ENCODE results near the gene C12orf57. TPM values are rescaled to one million over a fixed set of nuclear protein-coding genes. Genes with fewer than 3 reads are reported as not detected.

C12orf57 gene
- total and polyA plus RNA-seq, 2 of the 13 experiments (the other 11 are each of a cell fraction or from before 2014, with no cell fraction given): 84.0 to 287 TPM

DNA sequence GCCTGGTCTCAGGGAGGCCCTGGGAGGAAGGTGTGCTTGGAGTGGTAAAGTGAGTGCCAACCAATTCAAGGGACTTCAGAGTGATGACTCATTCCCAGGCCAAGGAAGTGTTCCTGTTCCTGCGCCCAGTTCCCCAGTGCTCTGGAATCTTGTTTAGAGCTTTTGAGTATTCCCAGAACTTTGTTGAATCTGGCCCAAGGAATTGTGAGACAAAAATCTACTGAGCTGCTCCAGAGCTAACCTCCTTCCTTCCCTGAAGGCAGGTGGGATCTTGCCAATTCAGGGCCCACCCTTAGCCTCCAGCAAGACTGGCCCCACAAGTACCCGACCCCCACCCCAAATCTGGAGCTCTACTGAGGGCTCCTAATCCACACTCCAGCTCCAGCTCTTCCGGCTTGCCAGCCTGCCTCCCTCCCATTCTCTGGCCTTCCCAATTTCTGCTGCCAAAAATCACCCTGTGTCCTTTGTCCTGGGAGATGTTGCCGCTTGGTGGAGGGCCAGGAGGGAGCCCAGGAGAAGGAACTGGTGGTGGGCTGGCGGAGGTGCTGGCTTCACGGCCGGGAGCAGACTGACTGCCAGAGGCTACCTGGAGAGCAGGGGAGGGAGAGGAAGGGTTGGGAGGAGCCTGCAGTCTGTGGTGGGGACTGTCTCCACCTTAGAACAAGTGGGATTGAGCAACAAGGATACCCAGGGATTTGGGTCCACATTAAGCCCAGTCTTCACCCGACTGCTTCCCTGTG lies 18.1 kb upstream of the C12orf57 start (continued):
- TF ChIP-seq, protein P1, sequence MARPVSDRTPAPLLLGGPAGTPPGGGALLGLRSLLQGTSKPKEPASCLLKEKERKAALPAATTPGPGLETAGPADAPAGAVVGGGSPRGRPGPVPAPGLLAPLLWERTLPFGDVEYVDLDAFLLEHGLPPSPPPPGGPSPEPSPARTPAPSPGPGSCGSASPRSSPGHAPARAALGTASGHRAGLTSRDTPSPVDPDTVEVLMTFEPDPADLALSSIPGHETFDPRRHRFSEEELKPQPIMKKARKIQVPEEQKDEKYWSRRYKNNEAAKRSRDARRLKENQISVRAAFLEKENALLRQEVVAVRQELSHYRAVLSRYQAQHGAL (CRISPR knock-in tag; IDR thresholded peaks at IDR 0.05; ENCODE audit: not compliant biosample characterization): no peak
- TF ChIP-seq, protein P2, sequence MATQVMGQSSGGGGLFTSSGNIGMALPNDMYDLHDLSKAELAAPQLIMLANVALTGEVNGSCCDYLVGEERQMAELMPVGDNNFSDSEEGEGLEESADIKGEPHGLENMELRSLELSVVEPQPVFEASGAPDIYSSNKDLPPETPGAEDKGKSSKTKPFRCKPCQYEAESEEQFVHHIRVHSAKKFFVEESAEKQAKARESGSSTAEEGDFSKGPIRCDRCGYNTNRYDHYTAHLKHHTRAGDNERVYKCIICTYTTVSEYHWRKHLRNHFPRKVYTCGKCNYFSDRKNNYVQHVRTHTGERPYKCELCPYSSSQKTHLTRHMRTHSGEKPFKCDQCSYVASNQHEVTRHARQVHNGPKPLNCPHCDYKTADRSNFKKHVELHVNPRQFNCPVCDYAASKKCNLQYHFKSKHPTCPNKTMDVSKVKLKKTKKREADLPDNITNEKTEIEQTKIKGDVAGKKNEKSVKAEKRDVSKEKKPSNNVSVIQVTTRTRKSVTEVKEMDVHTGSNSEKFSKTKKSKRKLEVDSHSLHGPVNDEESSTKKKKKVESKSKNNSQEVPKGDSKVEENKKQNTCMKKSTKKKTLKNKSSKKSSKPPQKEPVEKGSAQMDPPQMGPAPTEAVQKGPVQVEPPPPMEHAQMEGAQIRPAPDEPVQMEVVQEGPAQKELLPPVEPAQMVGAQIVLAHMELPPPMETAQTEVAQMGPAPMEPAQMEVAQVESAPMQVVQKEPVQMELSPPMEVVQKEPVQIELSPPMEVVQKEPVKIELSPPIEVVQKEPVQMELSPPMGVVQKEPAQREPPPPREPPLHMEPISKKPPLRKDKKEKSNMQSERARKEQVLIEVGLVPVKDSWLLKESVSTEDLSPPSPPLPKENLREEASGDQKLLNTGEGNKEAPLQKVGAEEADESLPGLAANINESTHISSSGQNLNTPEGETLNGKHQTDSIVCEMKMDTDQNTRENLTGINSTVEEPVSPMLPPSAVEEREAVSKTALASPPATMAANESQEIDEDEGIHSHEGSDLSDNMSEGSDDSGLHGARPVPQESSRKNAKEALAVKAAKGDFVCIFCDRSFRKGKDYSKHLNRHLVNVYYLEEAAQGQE (IDR thresholded peaks at IDR 0.05; ENCODE audit: borderline replicate concordance in 1 of 2, low read depth in 1 of 2, low read length in 2 of 2): no peak
- TF ChIP-seq STAG1 (CRISPR knock-in tag; IDR thresholded peaks at IDR 0.05): no peak
- TF ChIP-seq ZNF331 (CRISPR knock-in tag; IDR thresholded peaks at IDR 0.05): no peak
- TF ChIP-seq CHD2 (IDR thresholded peaks at IDR 0.05; ENCODE audit: low read depth, low read length): no peak
- TF ChIP-seq, protein P3, sequence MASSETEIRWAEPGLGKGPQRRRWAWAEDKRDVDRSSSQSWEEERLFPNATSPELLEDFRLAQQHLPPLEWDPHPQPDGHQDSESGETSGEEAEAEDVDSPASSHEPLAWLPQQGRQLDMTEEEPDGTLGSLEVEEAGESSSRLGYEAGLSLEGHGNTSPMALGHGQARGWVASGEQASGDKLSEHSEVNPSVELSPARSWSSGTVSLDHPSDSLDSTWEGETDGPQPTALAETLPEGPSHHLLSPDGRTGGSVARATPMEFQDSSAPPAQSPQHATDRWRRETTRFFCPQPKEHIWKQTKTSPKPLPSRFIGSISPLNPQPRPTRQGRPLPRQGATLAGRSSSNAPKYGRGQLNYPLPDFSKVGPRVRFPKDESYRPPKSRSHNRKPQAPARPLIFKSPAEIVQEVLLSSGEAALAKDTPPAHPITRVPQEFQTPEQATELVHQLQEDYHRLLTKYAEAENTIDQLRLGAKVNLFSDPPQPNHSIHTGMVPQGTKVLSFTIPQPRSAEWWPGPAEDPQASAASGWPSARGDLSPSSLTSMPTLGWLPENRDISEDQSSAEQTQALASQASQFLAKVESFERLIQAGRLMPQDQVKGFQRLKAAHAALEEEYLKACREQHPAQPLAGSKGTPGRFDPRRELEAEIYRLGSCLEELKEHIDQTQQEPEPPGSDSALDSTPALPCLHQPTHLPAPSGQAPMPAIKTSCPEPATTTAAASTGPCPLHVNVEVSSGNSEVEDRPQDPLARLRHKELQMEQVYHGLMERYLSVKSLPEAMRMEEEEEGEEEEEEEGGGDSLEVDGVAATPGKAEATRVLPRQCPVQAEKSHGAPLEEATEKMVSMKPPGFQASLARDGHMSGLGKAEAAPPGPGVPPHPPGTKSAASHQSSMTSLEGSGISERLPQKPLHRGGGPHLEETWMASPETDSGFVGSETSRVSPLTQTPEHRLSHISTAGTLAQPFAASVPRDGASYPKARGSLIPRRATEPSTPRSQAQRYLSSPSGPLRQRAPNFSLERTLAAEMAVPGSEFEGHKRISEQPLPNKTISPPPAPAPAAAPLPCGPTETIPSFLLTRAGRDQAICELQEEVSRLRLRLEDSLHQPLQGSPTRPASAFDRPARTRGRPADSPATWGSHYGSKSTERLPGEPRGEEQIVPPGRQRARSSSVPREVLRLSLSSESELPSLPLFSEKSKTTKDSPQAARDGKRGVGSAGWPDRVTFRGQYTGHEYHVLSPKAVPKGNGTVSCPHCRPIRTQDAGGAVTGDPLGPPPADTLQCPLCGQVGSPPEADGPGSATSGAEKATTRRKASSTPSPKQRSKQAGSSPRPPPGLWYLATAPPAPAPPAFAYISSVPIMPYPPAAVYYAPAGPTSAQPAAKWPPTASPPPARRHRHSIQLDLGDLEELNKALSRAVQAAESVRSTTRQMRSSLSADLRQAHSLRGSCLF (CRISPR knock-in tag; IDR thresholded peaks at IDR 0.05; ENCODE audit: borderline replicate concordance): no peak
- TF ChIP-seq ZNF326 (CRISPR knock-in tag; IDR thresholded peaks at IDR 0.05; ENCODE audit: borderline replicate concordance): no peak
- peak; percentile 57; the same call in 1 of the 2 replicates for TF ChIP-seq POLR2G (IDR thresholded peaks at IDR 0.05; ENCODE audit: low read depth, low read length)
- TF ChIP-seq, protein P4, sequence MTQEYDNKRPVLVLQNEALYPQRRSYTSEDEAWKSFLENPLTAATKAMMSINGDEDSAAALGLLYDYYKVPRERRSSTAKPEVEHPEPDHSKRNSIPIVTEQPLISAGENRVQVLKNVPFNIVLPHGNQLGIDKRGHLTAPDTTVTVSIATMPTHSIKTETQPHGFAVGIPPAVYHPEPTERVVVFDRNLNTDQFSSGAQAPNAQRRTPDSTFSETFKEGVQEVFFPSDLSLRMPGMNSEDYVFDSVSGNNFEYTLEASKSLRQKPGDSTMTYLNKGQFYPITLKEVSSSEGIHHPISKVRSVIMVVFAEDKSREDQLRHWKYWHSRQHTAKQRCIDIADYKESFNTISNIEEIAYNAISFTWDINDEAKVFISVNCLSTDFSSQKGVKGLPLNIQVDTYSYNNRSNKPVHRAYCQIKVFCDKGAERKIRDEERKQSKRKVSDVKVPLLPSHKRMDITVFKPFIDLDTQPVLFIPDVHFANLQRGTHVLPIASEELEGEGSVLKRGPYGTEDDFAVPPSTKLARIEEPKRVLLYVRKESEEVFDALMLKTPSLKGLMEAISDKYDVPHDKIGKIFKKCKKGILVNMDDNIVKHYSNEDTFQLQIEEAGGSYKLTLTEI (CRISPR knock-in tag; conservative IDR thresholded peaks at IDR 0.05): no peak
- TF ChIP-seq GZF1 (CRISPR knock-in tag; IDR thresholded peaks at IDR 0.05): no peak
- no peak for TF ChIP-seq CAMTA2 (CRISPR knock-in tag; IDR thresholded peaks at IDR 0.05; ENCODE audit: borderline replicate concordance)
- TF ChIP-seq, protein P5, sequence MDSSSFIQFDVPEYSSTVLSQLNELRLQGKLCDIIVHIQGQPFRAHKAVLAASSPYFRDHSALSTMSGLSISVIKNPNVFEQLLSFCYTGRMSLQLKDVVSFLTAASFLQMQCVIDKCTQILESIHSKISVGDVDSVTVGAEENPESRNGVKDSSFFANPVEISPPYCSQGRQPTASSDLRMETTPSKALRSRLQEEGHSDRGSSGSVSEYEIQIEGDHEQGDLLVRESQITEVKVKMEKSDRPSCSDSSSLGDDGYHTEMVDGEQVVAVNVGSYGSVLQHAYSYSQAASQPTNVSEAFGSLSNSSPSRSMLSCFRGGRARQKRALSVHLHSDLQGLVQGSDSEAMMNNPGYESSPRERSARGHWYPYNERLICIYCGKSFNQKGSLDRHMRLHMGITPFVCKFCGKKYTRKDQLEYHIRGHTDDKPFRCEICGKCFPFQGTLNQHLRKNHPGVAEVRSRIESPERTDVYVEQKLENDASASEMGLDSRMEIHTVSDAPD (CRISPR knock-in tag; IDR thresholded peaks at IDR 0.05): no peak
- TF ChIP-seq NCOR1 (IDR thresholded peaks at IDR 0.05; ENCODE audit: borderline replicate concordance, low read length): no peak
